Body of pancreas (tissue), 4 donors: Measurements from ENCODE around the gene RNASEH1.

Source experiments
- POLR2A ChIP-seq, 3 donors: fragments of 450-650 bp; IDR thresholded peaks; one replicate each; pipeline ENCODE4 v1.6.1; 2016; ENCODE audit warnings: antibody characterized with exemption in 3 of 3, mild to moderate bottlenecking in 2 of 3
- TF ChIP-seq, protein P1 (sequence below), 7 experiments: fragments of 450-650 bp in 4 of 7; fragments of 200-600 bp in 3 of 7; sonication (generic) in 3 of 7; IDR thresholded peaks; one replicate each; pipeline ENCODE4 v1.5.1; 2016 to 2019; ENCODE audit warnings: antibody characterized with exemption in 7 of 7

GRCh38 chr2:3589086-3589485 lies 31.0 kb upstream of the RNASEH1 start:
- TF ChIP-seq, protein P1, sequence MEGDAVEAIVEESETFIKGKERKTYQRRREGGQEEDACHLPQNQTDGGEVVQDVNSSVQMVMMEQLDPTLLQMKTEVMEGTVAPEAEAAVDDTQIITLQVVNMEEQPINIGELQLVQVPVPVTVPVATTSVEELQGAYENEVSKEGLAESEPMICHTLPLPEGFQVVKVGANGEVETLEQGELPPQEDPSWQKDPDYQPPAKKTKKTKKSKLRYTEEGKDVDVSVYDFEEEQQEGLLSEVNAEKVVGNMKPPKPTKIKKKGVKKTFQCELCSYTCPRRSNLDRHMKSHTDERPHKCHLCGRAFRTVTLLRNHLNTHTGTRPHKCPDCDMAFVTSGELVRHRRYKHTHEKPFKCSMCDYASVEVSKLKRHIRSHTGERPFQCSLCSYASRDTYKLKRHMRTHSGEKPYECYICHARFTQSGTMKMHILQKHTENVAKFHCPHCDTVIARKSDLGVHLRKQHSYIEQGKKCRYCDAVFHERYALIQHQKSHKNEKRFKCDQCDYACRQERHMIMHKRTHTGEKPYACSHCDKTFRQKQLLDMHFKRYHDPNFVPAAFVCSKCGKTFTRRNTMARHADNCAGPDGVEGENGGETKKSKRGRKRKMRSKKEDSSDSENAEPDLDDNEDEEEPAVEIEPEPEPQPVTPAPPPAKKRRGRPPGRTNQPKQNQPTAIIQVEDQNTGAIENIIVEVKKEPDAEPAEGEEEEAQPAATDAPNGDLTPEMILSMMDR (IDR thresholded peaks at IDR 0.05): no peak
- TF ChIP-seq POLR2A (IDR thresholded peaks at IDR 0.05): no peak
